Activated T-cell treated with anti-CD3 and anti-CD28 coated beads, Interleukin-2, amount 50 U/mL, for 48 hours (primary cell): Measurements from ENCODE around the gene FOXP1.

Experiments used
- DNase-seq, 2 experiments: peaks; one replicate each; pipeline ENCODE4 v3.0.0-alpha.2; 2020

Gene FOXP1

GRCh38 chr3:71064956-71065763, 518.4 kb downstream of the FOXP1 start:
- peak; percentile 72 to 74 for DNase-seq

GRCh38 chr3:71064291-71064955, 519.1 kb downstream of the FOXP1 start:
- peak; percentile 81 to 82 for DNase-seq

GRCh38 chr3:71063773-71064290, 519.7 kb downstream of the FOXP1 start:
- DNase-seq: peak; percentile 69 to 74

- DNase-seq: no peak
Observed at GRCh38 chr3:71062952-71063772, 520.4 kb downstream of the FOXP1 start.

- no peak for DNase-seq
Observed at GRCh38 chr3:71062037-71062932, 521.2 kb downstream of the FOXP1 start.

GRCh38 chr3:71061581-71061980, 521.9 kb downstream of the FOXP1 start:
- DNase-seq: no peak

DNA sequence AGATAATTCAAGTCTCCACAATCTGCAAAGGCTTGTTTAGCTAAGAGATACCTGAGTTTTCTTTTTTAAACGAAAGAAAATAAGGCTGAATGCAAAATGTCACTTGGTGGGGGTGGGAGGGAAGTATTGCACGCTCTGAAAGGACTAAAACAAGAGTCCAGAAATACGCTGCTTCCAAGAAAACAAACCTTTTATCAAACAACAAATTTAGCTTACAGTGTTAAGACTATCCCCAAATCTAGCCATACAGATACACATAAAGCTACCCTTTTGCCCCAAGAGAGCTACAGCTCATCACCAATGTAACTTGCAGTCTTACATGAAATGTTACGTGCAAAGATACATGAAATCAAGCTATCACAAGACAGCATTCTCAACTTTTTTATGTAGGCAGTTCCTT, 522.5 kb downstream of the FOXP1 start:
- no peak for DNase-seq

- no peak for DNase-seq
Observed at GRCh38 chr3:71060536-71060935, 523.0 kb downstream of the FOXP1 start.

DNA sequence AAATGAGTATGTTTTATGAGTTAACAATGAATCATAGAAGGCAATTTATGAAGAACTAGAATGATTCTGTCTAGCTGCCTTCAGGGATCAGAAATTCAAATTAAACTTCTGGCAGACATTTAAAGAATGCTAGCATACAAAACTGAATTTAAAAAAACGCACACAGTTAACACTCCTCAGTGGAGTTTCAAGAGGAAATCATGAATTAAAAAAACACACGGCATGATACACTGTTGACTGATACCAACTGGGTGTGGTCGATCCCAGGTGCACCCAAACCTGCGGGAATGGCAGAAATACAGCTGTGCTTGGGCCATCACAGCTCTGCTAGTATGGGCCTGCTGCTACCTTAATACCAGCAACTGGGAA, 526.0 kb downstream of the FOXP1 start:
- peak in 1 of 2 experiments; percentile 40 for DNase-seq

DNA sequence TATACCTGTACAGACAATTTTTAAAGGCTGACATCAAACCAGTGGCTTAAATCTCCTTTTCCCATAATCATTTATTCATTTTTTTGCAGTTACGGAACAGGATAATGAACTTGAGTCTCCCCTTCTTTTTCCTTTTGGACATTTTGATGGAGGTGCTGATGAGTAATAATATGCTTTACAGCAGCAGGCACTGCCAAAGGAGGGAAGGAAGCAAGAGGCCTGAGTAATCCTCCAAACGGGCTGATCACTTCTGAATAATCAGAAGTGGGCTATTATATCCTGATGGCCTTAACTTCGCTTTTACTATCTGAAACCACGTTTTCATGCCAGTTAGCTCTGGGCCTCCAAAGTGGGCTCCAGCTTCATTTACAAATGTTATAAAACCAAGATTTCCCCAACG, 527.2 kb downstream of the FOXP1 start:
- DNase-seq: no peak

- DNase-seq: no peak
Observed at GRCh38 chr3:71055257-71056001, 528.1 kb downstream of the FOXP1 start.

DNA sequence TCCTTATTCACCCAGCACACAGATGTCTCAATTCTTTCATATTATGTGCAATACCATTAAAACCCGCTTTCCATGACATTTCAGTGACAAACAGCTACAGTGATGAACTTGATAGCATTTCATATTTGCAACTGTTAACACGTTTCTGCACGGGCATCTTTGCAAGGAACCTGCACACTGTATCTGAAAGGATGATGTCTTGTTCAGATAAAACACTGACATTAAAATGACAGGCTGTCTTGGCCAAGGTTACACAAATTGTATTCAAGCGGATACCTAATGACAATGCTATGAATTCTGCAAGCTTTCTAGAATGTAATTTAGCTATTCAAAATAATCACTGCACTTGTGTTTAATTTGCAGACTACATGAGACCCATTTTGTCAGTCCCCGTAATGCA, 529.2 kb downstream of the FOXP1 start:
- DNase-seq: no peak

DNA sequence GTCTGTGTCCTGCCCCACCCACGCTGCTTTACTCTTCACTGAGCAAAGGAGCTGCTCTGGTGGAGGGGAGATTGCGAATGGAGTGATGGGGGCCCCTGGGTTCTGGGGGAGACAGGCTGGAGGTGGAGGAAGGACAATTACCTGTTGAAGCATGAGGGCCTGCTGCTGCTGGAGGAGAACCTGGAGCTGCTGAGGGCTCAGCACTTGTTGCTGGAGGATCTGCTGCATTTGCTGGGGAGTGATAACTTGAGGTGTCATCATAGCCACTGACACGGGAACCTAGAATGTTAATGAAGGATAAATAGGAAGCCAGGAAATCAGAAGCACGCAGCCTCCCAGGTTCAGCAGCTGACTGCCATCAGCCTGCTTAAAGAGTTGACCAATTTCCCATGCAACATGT, 530.0 kb downstream of the FOXP1 start:
- DNase-seq: no peak

DNA sequence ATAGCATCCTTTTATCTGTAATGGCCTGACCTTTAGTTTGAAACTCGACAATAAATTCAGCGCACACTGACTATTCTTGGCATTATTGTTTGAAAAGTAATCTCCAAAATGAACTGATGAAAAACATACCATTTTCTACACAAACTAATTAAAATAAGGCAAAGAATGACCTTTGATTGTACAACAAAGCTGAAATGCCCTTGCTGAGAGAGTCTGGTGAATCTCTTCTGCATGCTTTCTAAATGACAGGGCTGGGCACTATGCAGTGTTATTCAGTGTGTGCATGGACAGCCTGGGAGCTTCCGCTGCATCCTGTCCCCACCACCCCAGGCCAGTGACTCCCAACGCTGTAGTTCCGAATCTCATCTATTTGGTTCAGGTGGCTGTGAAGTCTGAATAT, 530.8 kb downstream of the FOXP1 start:
- no peak for DNase-seq

DNA sequence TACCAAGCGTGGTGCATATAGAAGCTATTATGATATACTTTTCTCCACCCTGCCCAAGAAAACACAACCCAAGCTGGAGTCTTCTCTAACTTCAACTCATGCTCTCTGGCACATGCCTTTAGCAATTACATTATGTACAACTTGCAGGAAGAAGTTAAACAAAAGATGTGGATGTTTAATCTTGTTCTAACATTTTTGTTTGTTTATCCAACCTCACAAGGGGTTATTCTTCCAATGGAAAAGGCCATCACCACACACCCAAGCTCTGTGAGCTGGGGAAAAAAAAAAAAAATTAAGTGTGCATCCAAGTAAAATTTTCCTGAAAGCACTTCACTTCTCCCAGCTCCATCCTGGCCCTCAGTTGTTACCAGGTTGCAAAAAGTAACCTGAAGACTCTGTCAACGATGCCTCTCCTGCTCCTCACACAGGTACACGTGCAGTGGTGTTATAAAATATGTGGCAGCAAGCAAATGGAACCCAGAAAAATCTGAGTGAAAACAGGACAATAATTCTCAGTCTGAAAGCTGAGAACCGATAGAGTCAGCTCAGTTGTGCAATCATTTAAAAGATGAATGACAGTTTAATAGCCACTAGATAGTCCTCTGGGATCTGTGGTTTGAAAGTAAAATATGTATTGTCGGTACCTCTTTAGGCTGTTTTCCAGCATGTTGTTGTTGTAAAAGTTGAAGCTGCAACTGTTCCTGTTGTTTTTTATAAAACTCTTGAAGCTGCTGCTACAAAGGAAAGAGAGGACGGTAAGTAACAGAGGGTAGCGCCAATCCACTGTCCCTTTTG, 531.4 kb downstream of the FOXP1 start:
- DNase-seq: no peak

DNA sequence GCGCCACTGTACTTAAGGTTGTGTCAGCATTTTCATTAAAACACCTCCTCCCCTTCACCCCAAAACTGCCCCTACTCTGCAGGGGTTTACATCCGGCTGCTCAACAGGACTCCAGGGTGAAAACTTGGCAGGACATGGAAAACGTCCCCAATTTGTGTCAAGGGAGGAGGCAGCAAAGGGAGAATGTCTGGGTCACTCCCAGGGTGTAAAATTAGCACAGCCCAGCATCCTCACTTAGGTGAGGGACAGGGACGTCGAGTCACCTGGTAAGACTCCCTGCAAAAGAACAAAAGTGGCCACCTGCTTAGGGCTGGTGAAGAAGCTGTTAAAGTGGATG, 532.3 kb downstream of the FOXP1 start:
- no peak for DNase-seq

- DNase-seq: peak in 1 of 2 experiments; percentile 34
Observed at GRCh38 chr3:71050538-71051258, 532.8 kb downstream of the FOXP1 start.

DNA sequence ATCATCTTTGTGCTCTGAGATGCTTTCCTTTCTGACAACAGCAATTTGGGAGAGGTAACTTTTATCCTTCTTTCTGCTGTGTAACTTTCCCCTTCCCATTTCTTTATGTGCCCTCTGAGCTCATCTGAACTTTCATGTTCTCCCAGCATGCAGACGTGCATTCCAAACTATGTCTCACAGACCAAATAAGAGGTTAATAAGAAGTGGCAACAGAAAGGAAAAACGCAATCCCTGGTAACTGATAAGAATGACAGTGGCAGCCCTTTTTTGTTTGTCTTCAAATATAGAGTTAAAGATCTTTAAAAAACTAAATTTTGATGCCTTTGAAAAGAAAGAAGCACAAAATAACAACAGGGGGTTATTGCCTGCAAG, 533.4 kb downstream of the FOXP1 start:
- no peak for DNase-seq

- DNase-seq: no peak
Observed at GRCh38 chr3:71048948-71049347, 534.6 kb downstream of the FOXP1 start.
